ENCODE data around the gene SARNP. TPM values are rescaled to one million over a fixed set of nuclear protein-coding genes. Genes with fewer than 3 reads are reported as not detected.

Gene SARNP
- total RNA-seq, 1 donor from 2014 or later, result 76.6 TPM

DNA sequence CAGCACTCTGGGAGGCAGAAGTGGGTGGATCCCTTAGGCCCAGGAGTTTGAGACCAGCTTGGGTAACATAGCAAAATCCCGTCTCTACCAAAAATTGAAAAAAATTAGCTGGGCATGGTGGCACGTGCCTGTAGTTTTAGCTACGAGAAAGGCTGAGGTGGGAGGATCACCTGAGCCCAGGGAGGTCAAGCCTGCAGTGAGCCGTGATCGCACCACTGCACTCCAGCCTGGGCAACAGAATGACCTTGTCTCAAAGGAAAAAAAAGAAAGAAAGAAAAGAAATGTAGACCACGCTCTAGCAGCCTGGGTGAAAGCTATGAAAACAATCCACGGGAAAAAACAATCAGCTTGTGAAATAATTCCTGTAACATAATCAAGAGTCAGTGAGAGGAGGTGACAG lies 29.0 kb downstream of the SARNP start:
- Mint-ChIP-seq H3K4me1 (ENCODE audit: unreplicated experiment) (no peaks in the 10 kb centered on the region), H3K36me3 (ENCODE audit: low read depth, unreplicated experiment) (peaks cover 42% of the 10 kb centered on the region), H3K9me3 (ENCODE audit: unreplicated experiment) (no peaks in the 10 kb centered on the region), H3K27ac (ENCODE audit: unreplicated experiment) (no peak overlapping the region), H3K4me3 (ENCODE audit: unreplicated experiment) (no peak overlapping the region), H3K27me3 (ENCODE audit: unreplicated experiment) (peaks cover 2% of the 10 kb centered on the region)
- TF ChIP-seq, protein P1, sequence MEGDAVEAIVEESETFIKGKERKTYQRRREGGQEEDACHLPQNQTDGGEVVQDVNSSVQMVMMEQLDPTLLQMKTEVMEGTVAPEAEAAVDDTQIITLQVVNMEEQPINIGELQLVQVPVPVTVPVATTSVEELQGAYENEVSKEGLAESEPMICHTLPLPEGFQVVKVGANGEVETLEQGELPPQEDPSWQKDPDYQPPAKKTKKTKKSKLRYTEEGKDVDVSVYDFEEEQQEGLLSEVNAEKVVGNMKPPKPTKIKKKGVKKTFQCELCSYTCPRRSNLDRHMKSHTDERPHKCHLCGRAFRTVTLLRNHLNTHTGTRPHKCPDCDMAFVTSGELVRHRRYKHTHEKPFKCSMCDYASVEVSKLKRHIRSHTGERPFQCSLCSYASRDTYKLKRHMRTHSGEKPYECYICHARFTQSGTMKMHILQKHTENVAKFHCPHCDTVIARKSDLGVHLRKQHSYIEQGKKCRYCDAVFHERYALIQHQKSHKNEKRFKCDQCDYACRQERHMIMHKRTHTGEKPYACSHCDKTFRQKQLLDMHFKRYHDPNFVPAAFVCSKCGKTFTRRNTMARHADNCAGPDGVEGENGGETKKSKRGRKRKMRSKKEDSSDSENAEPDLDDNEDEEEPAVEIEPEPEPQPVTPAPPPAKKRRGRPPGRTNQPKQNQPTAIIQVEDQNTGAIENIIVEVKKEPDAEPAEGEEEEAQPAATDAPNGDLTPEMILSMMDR (IDR thresholded peaks at IDR 0.05; ENCODE audit: unreplicated experiment), result no peak
- DNase-seq (ENCODE audit: low spot score), result no peak

DNA sequence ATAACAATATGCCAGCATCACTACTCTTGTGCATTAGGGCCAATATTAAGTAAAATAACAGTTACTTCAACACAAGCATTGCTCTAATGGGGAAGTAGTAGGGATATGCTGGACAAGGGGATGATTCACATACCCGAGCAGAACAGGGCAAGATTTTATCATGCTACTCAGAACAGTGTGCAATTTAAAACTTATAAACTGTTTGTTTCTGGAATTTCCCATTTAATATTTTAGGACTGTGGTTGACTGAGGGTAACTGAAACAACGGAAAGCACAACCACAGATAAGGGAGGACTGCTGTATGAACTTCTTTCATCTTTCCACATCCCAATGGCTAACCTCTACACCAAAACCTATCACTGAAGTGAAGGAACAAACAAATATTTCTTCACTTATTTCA lies 36.8 kb downstream of the SARNP start:
- Mint-ChIP-seq H3K27ac (ENCODE audit: unreplicated experiment) (no peak overlapping the region), H3K36me3 (ENCODE audit: low read depth, unreplicated experiment) (peaks cover 40% of the 10 kb centered on the region), H3K9me3 (ENCODE audit: unreplicated experiment) (no peaks in the 10 kb centered on the region), H3K4me3 (ENCODE audit: unreplicated experiment) (no peak overlapping the region), H3K4me1 (ENCODE audit: unreplicated experiment) (no peaks in the 10 kb centered on the region), H3K27me3 (ENCODE audit: unreplicated experiment) (peaks cover 1% of the 10 kb centered on the region)
- TF ChIP-seq, protein P1 (IDR thresholded peaks at IDR 0.05; ENCODE audit: unreplicated experiment), result no peak
- no peak for DNase-seq (ENCODE audit: low spot score)

DNA sequence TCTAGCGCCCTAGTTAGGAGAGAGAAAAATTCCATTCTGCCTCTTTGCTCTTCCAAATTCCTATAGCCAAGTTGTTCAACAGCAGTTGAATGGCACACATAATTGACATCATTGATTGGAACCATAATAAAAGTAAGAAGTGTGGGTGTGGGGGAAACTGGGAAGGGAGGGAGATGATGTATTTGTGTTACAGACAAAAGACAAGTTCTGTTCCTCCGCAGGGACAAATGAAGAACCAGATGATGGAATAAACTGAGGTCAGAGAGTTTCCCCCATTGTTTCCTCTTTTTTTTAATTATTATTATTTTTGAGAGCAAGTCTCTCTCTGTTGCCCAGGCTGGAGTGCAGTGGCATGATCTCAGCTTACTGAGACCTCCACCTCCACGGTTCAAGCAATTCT lies 39.7 kb downstream of the SARNP start:
- Mint-ChIP-seq H3K36me3 (ENCODE audit: low read depth, unreplicated experiment) (peaks cover 27% of the 10 kb centered on the region), H3K9me3 (ENCODE audit: unreplicated experiment) (no peaks in the 10 kb centered on the region), H3K4me3 (ENCODE audit: unreplicated experiment) (no peak overlapping the region), H3K27me3 (ENCODE audit: unreplicated experiment) (no peaks in the 10 kb centered on the region), H3K27ac (ENCODE audit: unreplicated experiment) (no peak overlapping the region), H3K4me1 (ENCODE audit: unreplicated experiment) (no peaks in the 10 kb centered on the region)
- DNase-seq (ENCODE audit: low spot score), result no peak
- TF ChIP-seq, protein P1 (IDR thresholded peaks at IDR 0.05; ENCODE audit: unreplicated experiment), result no peak

DNA sequence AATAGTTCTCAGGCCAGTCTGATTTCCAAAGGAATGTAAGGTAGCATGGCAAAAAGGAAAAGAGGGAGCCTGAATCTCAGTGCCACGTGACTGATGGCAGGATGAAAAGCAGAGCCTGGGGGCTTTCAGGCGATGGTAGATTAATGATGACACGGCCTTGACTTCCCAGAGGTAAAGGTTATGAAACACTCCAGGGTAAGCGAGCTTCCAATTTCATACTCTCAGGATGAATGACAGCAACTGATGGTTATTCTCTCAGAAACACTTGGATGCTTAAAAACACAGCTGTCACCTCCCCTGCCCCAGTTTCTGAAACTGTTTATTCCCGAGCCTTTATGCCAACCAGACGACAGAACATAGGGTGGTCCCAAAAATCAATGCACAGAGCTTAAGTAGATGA lies 45.8 kb downstream of the SARNP start:
- H3K4me3 Mint-ChIP-seq (ENCODE audit: unreplicated experiment), result peak overlapping the region; percentile 29
- TF ChIP-seq, protein P1 (IDR thresholded peaks at IDR 0.05; ENCODE audit: unreplicated experiment), result no peak
- no peak overlapping the region for H3K27ac Mint-ChIP-seq (ENCODE audit: unreplicated experiment)
- no peaks in the 10 kb centered on the region for H3K9me3 Mint-ChIP-seq (ENCODE audit: unreplicated experiment)
- peaks cover 37% of the 10 kb centered on the region for H3K36me3 Mint-ChIP-seq (ENCODE audit: low read depth, unreplicated experiment)
- H3K27me3 Mint-ChIP-seq (ENCODE audit: unreplicated experiment), result no peaks in the 10 kb centered on the region
- H3K4me1 Mint-ChIP-seq (ENCODE audit: unreplicated experiment), result no peaks in the 10 kb centered on the region
- DNase-seq (ENCODE audit: low spot score), result no peak

DNA sequence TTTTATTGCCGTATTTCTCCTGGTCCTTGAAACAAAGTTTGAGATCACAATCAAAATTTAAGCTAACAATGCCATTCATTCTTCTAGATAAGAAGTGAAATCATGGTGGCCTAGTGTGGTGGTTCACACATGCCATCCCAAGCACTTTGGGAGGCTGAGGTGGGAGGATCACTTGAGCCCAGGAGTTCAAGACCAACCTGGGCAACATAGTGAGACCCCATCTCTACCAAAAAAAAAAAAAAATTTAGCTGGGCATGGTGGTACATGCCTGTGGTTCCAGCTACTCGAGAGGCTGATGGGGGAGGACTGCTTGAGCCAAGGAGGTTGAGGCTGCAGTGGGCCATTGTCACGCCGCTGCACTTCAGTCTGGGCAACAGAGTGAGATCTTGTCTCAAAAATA lies 50.4 kb downstream of the SARNP start:
- peaks cover 34% of the 10 kb centered on the region for H3K36me3 Mint-ChIP-seq (ENCODE audit: low read depth, unreplicated experiment)
- H3K4me1 Mint-ChIP-seq (ENCODE audit: unreplicated experiment), result no peaks in the 10 kb centered on the region
- H3K4me3 Mint-ChIP-seq (ENCODE audit: unreplicated experiment), result no peak overlapping the region
- H3K27me3 Mint-ChIP-seq (ENCODE audit: unreplicated experiment), result peaks cover 1% of the 10 kb centered on the region
- TF ChIP-seq, protein P1 (IDR thresholded peaks at IDR 0.05; ENCODE audit: unreplicated experiment), result no peak
- no peaks in the 10 kb centered on the region for H3K9me3 Mint-ChIP-seq (ENCODE audit: unreplicated experiment)
- H3K27ac Mint-ChIP-seq (ENCODE audit: unreplicated experiment), result no peak overlapping the region
- DNase-seq (ENCODE audit: low spot score), result no peak

Measured in endothelial cell (in vitro differentiated cells).